Astrocyte of the hippocampus (primary cell): Measurements from ENCODE around the gene MUSK.

ENCODE experiments used
- DNase-seq: peaks from one replicate; pipeline ENCODE4 v3.0.0; 2011; ENCODE audit warnings: low read depth, low spot score

The MUSK gene

GRCh38 chr9:110691002-110691549 lies 22.5 kb downstream of the MUSK start:
- DNase-seq = peak; percentile 12

GRCh38 chr9:110695846-110696245 lies 27.3 kb downstream of the MUSK start:
- peak; percentile 34 for DNase-seq

GRCh38 chr9:110700953-110701352 lies 32.4 kb downstream of the MUSK start:
- DNase-seq = peak; percentile 40

GRCh38 chr9:110703669-110704068 lies 35.1 kb downstream of the MUSK start:
- DNase-seq = no peak

- DNase-seq = no peak
Observed at GRCh38 chr9:110707419-110707818, 38.8 kb downstream of the MUSK start.

- DNase-seq = no peak
Observed at GRCh38 chr9:110710420-110710819, 41.8 kb downstream of the MUSK start.

GRCh38 chr9:110712955-110713354 lies 44.4 kb downstream of the MUSK start:
- no peak for DNase-seq

- peak; percentile 14 for DNase-seq
Observed at GRCh38 chr9:110714314-110714713, 45.7 kb downstream of the MUSK start.

- no peak for DNase-seq
Observed at GRCh38 chr9:110728058-110728457, 59.5 kb downstream of the MUSK start.

GRCh38 chr9:110729641-110730040 lies 61.0 kb downstream of the MUSK start:
- DNase-seq = no peak

- DNase-seq = no peak
Observed at GRCh38 chr9:110731437-110732028, 62.9 kb downstream of the MUSK start.

- no peak for DNase-seq
Observed at GRCh38 chr9:110738982-110739381, 70.4 kb downstream of the MUSK start.

GRCh38 chr9:110742741-110743371 lies 74.3 kb downstream of the MUSK start:
- DNase-seq = peak; percentile 58

- peak; percentile 92 for DNase-seq
Observed at GRCh38 chr9:110744715-110745384, 76.3 kb downstream of the MUSK start.

- peak; percentile 46 for DNase-seq
Observed at GRCh38 chr9:110745676-110746075, 77.1 kb downstream of the MUSK start.

GRCh38 chr9:110746211-110746930 lies 77.8 kb downstream of the MUSK start:
- no peak for DNase-seq

GRCh38 chr9:110748251-110748893 lies 79.8 kb downstream of the MUSK start:
- peak; percentile 11 for DNase-seq

- DNase-seq = no peak
Observed at GRCh38 chr9:110750272-110750671, 81.7 kb downstream of the MUSK start.

GRCh38 chr9:110751971-110752370 lies 83.4 kb downstream of the MUSK start:
- DNase-seq = no peak

- DNase-seq = peak; percentile 63
Observed at GRCh38 chr9:110752766-110753165, 84.2 kb downstream of the MUSK start.

GRCh38 chr9:110753731-110754231 lies 85.2 kb downstream of the MUSK start:
- DNase-seq = no peak
